HCT116 (cell line): Measurements from ENCODE around the gene CDRT15. TPM values are rescaled to one million over a fixed set of nuclear protein-coding genes. Genes with fewer than 3 reads are reported as not detected.

Source experiments
- ATAC-seq: fragments of 200-7000 bp; cut with Tn5 transposase; 2 replicates; pipeline ENCODE4 v1.9.1; 2020; ENCODE audit warnings: mild to moderate bottlenecking, moderate library complexity
- BruUV-seq: library from RNA; stranded (reverse); fragments of 400-500 nt; replicated peaks from 2 replicates; lab custom pipeline; 2021; lab: Mats Ljungman, UMichigan
- CTCF ChIA-PET: fragments of 300-600 bp; sonication (Branson Sonifier 250); formaldehyde crosslinking; loops from one replicate; lab custom pipeline; 2021; ENCODE audit warnings: antibody characterized with exemption; lab: Charles Lee
- POLR2A ChIA-PET: fragments of 300-600, 350-600 bp; sonication (Branson Sonifier 250); formaldehyde crosslinking; loops from one replicate; lab custom pipeline; 2021; ENCODE audit warnings: antibody characterized with exemption; lab: Charles Lee
- RAD21 ChIA-PET, 2 experiments: fragments of 300-600 bp; sonication (Branson Sonifier 250); formaldehyde crosslinking; loops; one replicate each; lab custom pipeline; 2023; ENCODE audit warnings: low total read pairs in 2 of 2; ENCODE audit not compliant: uncharacterized antibody in 2 of 2, unreplicated experiment in 2 of 2, low non-redundant PET in 1 of 2; lab: Charles Lee
- DNase-seq: peaks from one replicate; pipeline ENCODE4 v3.0.0-alpha.2; 2010; ENCODE audit warnings: low read depth, low spot score
- H2AFZ ChIP-seq: fragments of 200-600 bp; shearing (Covaris generic), sonication (generic); 2 replicates; pipeline ENCODE4 v1.6.1; 2017; ENCODE audit warnings: low read depth, mixed run types, mixed read lengths, antibody characterized with exemption, low read length; ENCODE audit not compliant: poor library complexity, severe bottlenecking
- H3K27ac ChIP-seq: 2 replicates; pipeline ENCODE4 v1.5.1; 2012; ENCODE audit warnings: low read depth, low read length
- H3K27me3 ChIP-seq: fragments of 200-600 bp; sonication (generic); 2 replicates; pipeline ENCODE4 v1.6.1; 2016; ENCODE audit warnings: mixed run types, low read length, mixed read lengths; ENCODE audit not compliant: insufficient read depth
- H3K36me3 ChIP-seq, 2 experiments: fragments of 200-500 bp in 1 of 2; fragments of 200-600 bp in 1 of 2; sonication (Bioruptor generic) in 1 of 2; sonication (generic) in 1 of 2; 2 replicates each; pipeline versions ENCODE4 v1.5.1 to v1.6.1; 2014 to 2016; ENCODE audit warnings: low read length in 2 of 2, inconsistent platforms in 1 of 2, mixed read lengths in 1 of 2, mixed run types in 1 of 2; ENCODE audit not compliant: insufficient read depth in 2 of 2, control insufficient read depth in 1 of 2
- H3K4me1 ChIP-seq, 2 experiments: fragments of 200-600 bp in 1 of 2; sonication (generic) in 1 of 2; 2 replicates each; pipeline versions ENCODE4 v1.5.1 to v1.6.1; 2012 to 2017; ENCODE audit warnings: low read length in 2 of 2, inconsistent platforms in 1 of 2, mild to moderate bottlenecking in 1 of 2, mixed read lengths in 1 of 2, mixed run types in 1 of 2, moderate library complexity in 1 of 2; ENCODE audit not compliant: insufficient read depth in 2 of 2, control insufficient read depth in 1 of 2
- H3K4me2 ChIP-seq: fragments of 200-600 bp; sonication (generic); 2 replicates; pipeline ENCODE4 v1.6.1; 2017; ENCODE audit warnings: mixed run types, low read length, mixed read lengths
- H3K4me3 ChIP-seq, 2 experiments: fragments of 200-600 bp in 1 of 2; sonication (generic) in 1 of 2; replicated peaks in 1 of 2; 2 replicates each; pipeline ENCODE4 v1.5.1; 2011 to 2016; ENCODE audit warnings: low read length in 2 of 2, control low read depth in 1 of 2, low read depth in 1 of 2, mild to moderate bottlenecking in 1 of 2, mixed read lengths in 1 of 2, mixed run types in 1 of 2
- H3K79me2 ChIP-seq: fragments of 200-600 bp; sonication (generic); 2 replicates; pipeline ENCODE4 v1.6.1; 2017; ENCODE audit warnings: mild to moderate bottlenecking, mixed run types, low read length, moderate library complexity, mixed read lengths; ENCODE audit not compliant: insufficient read depth
- H3K9ac ChIP-seq: fragments of 200-600 bp; sonication (generic); 2 replicates; pipeline ENCODE4 v1.6.1; 2016; ENCODE audit warnings: low read length, mixed read lengths
- H3K9me2 ChIP-seq: fragments of 200-600 bp; sonication (generic), shearing (Covaris generic); 2 replicates; pipeline ENCODE4 v1.6.1; 2017; ENCODE audit warnings: mixed run types, mild to moderate bottlenecking, moderate library complexity; ENCODE audit not compliant: insufficient read depth
- H3K9me3 ChIP-seq, 2 experiments: fragments of 200-500 bp in 1 of 2; fragments of 200-600 bp in 1 of 2; sonication (Bioruptor generic) in 1 of 2; sonication (generic) in 1 of 2; 2 replicates each; pipeline ENCODE4 v1.6.1; 2014 to 2017; ENCODE audit warnings: low read length in 2 of 2, mixed read lengths in 2 of 2, inconsistent platforms in 1 of 2, low read depth in 1 of 2, mild to moderate bottlenecking in 1 of 2, mixed run types in 1 of 2, moderate library complexity in 1 of 2; ENCODE audit not compliant: control insufficient read depth in 1 of 2, insufficient read depth in 1 of 2
- H4K20me1 ChIP-seq: fragments of 200-600 bp; sonication (generic), shearing (Covaris generic); 2 replicates; pipeline ENCODE4 v1.6.1; 2017; ENCODE audit warnings: mixed run types, mild to moderate bottlenecking, moderate library complexity; ENCODE audit not compliant: insufficient read depth
- CBX3 ChIP-seq: IDR thresholded peaks from 2 replicates; pipeline ENCODE4 v1.6.1; 2012; ENCODE audit warnings: low read depth
- CEBPB ChIP-seq: IDR thresholded peaks from 2 replicates; pipeline ENCODE4 v1.6.1; 2012; ENCODE audit warnings: low read depth
- EGR1 ChIP-seq: IDR thresholded peaks from 2 replicates; pipeline ENCODE4 v1.6.1; 2012; ENCODE audit warnings: low read depth
- EZH2 ChIP-seq: fragments of 200-600 bp; sonication (generic); IDR thresholded peaks from 2 replicates; pipeline ENCODE4 v1.6.1; 2017; ENCODE audit warnings: antibody characterized with exemption, mixed run types
- FOSL1 ChIP-seq: IDR thresholded peaks from 2 replicates; pipeline ENCODE4 v1.6.1; 2012; ENCODE audit warnings: low read depth
- JUND ChIP-seq: IDR thresholded peaks from 2 replicates; pipeline ENCODE4 v1.6.1; 2012
- POLR2A ChIP-seq: IDR thresholded peaks from 2 replicates; pipeline ENCODE4 v1.7.0; 2011; ENCODE audit warnings: borderline replicate concordance; ENCODE audit not compliant: insufficient read depth, insufficient read length; ENCODE audit errors: extremely low read depth
- RAD21 ChIP-seq: IDR thresholded peaks from 2 replicates; pipeline ENCODE4 v1.6.1; 2012; ENCODE audit warnings: low read depth, mild to moderate bottlenecking
- SIN3A ChIP-seq: IDR thresholded peaks from 2 replicates; pipeline ENCODE4 v1.6.1; 2012; ENCODE audit warnings: low read depth
- SP1 ChIP-seq: IDR thresholded peaks from 2 replicates; pipeline ENCODE4 v1.6.1; 2012; ENCODE audit warnings: low read depth
- SRF ChIP-seq: IDR thresholded peaks from 2 replicates; pipeline ENCODE4 v1.6.1; 2012; ENCODE audit warnings: low read depth
- TCF7L2 ChIP-seq: IDR thresholded peaks from 2 replicates; pipeline ENCODE4 v1.7.0; 2011; ENCODE audit warnings: borderline replicate concordance, inconsistent platforms; ENCODE audit not compliant: insufficient read depth, insufficient read length; ENCODE audit errors: extremely low read depth
- YY1 ChIP-seq: IDR thresholded peaks from 2 replicates; pipeline ENCODE4 v1.6.1; 2011; ENCODE audit warnings: low read length, low read depth, moderate library complexity, mild to moderate bottlenecking; ENCODE audit not compliant: insufficient replicate concordance; ENCODE audit errors: extremely low read depth
- ZFX ChIP-seq: fragments of 450-650 bp; IDR thresholded peaks from 2 replicates; pipeline ENCODE4 v1.6.1; 2017
- intact Hi-C: fragments of 100-400 bp; cut with micrococcal nuclease; formaldehyde crosslinking; loops from 2 replicates; pipeline ENCODE4 v1.10.0; 2022
- total RNA-seq: library from RNA; stranded (reverse); gene quantifications from one replicate; pipeline ENCODE4 v1.2.1, GENCODE V29; 2021; ENCODE audit not compliant: unreplicated experiment
- TF ChIP-seq, protein P1 (sequence below): IDR thresholded peaks from 2 replicates; pipeline ENCODE4 v1.6.1; 2012; ENCODE audit warnings: low read depth
- TF ChIP-seq, protein P2 (sequence below): IDR thresholded peaks from 2 replicates; pipeline ENCODE4 v1.6.1; 2012

Gene CDRT15
- total RNA-seq, 1 experiment from 2014 or later = not detected

DNA sequence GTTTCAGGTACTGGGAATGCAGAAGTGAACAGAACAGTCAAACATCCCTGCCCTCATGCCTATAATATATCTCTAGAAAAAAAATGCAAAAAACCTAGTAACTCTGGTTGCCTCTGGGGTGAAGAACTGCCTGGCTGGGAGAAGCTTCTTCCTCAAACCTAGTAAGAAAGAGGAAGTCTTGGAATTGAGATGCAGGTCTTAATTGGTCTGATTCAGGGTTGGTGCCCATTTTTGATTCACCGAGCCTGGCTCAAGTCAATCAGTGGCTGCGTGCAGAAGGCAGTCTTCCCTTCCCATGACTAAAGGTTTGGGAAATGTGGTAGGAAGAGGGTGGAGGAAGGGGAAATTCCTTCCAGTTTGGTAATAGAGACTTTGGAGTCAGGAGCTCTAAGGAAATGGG is 22.4 kb downstream of the CDRT15 start:
- H3K36me3 ChIP-seq = peaks cover 0 to 5% of the 10 kb centered on the region in 2 experiments; a peak in 1 of 4 replicates
- no peak overlapping the region for H2AFZ ChIP-seq
- H3K27me3 ChIP-seq = no peaks in the 10 kb centered on the region
- no peaks in the 10 kb centered on the region for H3K4me1 ChIP-seq
- H3K9me2 ChIP-seq = no peaks in the 10 kb centered on the region
- intact Hi-C loops = no loop called here
- H3K9ac ChIP-seq = no peak overlapping the region
- no peak overlapping the region for H3K27ac ChIP-seq
- ATAC-seq (no peak), DNase-seq (no peak)
- no peak overlapping the region for H3K4me2 ChIP-seq
- BruUV-seq = no TSS peak
- H3K9me3 ChIP-seq = no peaks in the 10 kb centered on the region
- TF ChIP-seq SP1 (no peak), CEBPB (no peak), JUND (no peak), POLR2A (no peak), SIN3A (no peak), TCF7L2 (no peak)
- TF ChIP-seq, protein P1, sequence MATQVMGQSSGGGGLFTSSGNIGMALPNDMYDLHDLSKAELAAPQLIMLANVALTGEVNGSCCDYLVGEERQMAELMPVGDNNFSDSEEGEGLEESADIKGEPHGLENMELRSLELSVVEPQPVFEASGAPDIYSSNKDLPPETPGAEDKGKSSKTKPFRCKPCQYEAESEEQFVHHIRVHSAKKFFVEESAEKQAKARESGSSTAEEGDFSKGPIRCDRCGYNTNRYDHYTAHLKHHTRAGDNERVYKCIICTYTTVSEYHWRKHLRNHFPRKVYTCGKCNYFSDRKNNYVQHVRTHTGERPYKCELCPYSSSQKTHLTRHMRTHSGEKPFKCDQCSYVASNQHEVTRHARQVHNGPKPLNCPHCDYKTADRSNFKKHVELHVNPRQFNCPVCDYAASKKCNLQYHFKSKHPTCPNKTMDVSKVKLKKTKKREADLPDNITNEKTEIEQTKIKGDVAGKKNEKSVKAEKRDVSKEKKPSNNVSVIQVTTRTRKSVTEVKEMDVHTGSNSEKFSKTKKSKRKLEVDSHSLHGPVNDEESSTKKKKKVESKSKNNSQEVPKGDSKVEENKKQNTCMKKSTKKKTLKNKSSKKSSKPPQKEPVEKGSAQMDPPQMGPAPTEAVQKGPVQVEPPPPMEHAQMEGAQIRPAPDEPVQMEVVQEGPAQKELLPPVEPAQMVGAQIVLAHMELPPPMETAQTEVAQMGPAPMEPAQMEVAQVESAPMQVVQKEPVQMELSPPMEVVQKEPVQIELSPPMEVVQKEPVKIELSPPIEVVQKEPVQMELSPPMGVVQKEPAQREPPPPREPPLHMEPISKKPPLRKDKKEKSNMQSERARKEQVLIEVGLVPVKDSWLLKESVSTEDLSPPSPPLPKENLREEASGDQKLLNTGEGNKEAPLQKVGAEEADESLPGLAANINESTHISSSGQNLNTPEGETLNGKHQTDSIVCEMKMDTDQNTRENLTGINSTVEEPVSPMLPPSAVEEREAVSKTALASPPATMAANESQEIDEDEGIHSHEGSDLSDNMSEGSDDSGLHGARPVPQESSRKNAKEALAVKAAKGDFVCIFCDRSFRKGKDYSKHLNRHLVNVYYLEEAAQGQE = no peak
- H3K4me3 ChIP-seq = no peak overlapping the region
- H4K20me1 ChIP-seq = no peaks in the 10 kb centered on the region
- ChIA-PET POLR2A (no interaction called here), CTCF (no interaction called here), RAD21 (no interaction called here)
- no peaks in the 10 kb centered on the region for H3K79me2 ChIP-seq

DNA sequence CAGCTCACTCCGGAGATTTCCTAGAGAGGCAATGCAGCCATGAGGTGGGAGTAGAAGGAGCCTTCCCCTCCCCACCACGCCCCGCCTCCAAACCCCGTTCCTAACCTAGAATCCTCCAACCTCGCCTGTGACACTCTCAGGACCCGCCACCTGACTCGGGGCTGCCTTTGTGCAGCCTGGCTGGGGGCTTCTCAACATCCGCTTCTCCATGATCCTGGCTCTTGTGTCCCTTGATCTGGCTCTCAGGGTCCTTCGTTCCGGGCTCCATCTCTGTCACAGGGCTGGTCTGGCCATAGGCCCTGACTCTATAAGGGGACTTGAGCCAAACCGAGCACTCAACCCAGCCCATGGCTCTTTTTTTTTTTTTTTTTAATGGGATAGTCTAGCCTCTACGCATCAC is 24.3 kb downstream of the CDRT15 start:
- RAD21 ChIA-PET = no interaction called here
- POLR2A ChIA-PET = no interaction called here
- ATAC-seq = no peak
- TF ChIP-seq EZH2 = no peak
- TF ChIP-seq, protein P2, sequence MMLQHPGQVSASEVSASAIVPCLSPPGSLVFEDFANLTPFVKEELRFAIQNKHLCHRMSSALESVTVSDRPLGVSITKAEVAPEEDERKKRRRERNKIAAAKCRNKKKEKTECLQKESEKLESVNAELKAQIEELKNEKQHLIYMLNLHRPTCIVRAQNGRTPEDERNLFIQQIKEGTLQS = no peak
- TF ChIP-seq EGR1 = no peak
- no peak for TF ChIP-seq SP1
- no peak for TF ChIP-seq SIN3A
- TF ChIP-seq, protein P1 = no peak
- TF ChIP-seq SRF = no peak
- TF ChIP-seq YY1 = no peak
- no peak for TF ChIP-seq FOSL1
- TF ChIP-seq CBX3 = no peak
- no peak for TF ChIP-seq RAD21
- TF ChIP-seq ZFX = no peak

More for the DNA sequence above, 24.3 kb downstream of the CDRT15 start:
- Histone ChIP-seq H3K9ac (no peak overlapping the region), H3K9me3 (no peaks in the 10 kb centered on the region), H4K20me1 (no peaks in the 10 kb centered on the region), H3K9me2 (no peaks in the 10 kb centered on the region), H3K4me1 (0 out of 4 replicates have a peak, but pooled peaks cover 0 to 3% of the 10 kb centered on the region in 2 experiments), H3K27ac (no peak overlapping the region), H3K4me2 (no peak overlapping the region), H3K79me2 (no peaks in the 10 kb centered on the region), H3K27me3 (no peaks in the 10 kb centered on the region), H3K36me3 (peaks cover 0 to 5% of the 10 kb centered on the region in 2 experiments; a peak in 1 of 4 replicates), H2AFZ (no peak overlapping the region), H3K4me3 (no peak overlapping the region)
- no TSS peak for BruUV-seq
- intact Hi-C loops = no loop called here
- CTCF ChIA-PET = interaction anchor here (1.4 kb wide), 1 partner anchor 88 kb away, joined by 3 read pairs; the partner anchor contains the start of gene HS3ST3B1
- DNase-seq = no peak
